Activated CD8-positive, alpha-beta memory T cell treated with anti-CD3 and anti-CD28 coated beads, Interleukin-2, amount 50 U/mL, for 4 hours (primary cell): Measurements from ENCODE around the gene COL4A2.
A peak's percentile ranks its signal among the peaks of the same experiment; 100 is the strongest.

Experiments used
- DNase-seq: peaks from one replicate; pipeline ENCODE4 v3.0.0-alpha.2; 2020

The COL4A2 gene

DNA sequence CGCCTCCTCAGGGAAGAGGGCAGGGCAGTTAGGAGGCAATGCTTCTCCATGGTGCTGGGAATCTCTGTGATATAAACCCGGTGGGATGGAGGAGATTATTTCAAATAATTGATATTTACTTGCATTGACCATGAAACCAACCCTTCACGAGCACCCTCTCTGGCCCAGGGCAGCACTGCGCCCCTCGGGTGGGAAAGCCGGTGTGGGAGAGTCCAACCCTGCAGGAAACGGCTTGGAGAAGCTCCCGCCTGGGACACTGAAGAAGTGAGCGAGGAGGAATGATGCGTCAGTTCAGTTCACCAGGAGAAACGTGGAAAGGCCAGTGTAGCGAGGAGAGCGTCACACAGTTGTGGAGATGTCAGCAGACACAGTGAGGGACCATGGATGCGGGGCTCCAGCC is 99.9 kb downstream of the COL4A2 start:
- no peak for DNase-seq

DNA sequence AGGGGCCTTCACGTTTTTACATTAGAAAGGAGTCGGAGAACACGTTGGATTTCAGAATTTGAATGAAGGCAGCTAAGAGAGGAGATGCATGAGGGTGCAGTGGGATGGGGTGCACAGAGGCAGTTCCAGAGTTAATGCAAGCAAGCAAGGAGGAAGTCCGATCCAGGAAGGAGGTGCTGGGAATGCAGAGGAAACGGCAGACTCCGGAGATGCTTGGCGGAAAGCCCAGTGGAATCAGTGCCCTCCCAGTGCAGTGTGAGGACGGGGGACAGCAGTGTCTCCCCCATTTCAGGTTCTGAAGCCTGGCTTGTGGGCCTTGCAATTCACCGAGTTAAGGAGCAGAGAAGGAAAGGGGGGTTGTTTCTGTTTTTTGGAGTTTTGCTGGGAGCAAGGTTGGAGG is 100.4 kb downstream of the COL4A2 start:
- DNase-seq = no peak

DNA sequence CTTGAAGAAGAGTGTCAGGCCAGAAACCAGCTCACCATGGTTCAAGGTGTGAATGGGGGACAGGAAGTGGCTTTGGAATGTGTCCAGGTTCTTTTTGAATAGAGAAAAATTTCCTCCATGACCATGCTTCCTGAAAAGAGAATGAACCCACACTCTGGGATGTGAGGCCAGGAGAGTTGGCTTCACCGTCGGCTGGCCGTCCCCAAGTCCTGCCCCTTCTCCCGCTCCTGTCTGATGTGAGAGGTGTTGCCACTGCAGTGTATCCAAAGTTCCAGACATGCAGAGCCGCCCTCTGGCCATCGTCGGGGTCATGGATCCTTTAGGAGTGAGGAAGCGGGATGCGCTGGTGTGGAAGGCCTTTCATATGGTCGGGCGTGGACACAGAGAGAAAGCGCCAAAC is 101.2 kb downstream of the COL4A2 start:
- DNase-seq = no peak

DNA sequence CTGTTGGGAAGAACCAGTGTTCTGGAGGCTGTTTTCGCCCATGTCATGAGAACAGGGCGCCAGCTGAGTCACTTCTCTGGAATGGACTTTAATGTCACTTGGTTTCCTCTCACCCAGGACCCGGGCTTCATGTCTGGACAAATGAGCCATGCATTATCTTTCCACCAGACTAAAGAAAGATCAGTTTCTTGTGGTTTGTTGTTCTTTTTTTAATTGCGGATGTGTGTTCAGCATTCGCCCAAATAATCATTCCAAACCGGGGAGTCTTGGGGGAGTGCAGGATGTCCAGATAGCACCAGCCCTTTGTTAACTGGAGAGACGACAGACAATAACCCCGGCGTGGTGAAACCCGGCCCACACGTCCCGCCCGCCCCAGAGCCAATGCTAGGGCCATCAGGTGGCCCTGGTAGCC is 102.5 kb downstream of the COL4A2 start:
- no peak for DNase-seq

DNA sequence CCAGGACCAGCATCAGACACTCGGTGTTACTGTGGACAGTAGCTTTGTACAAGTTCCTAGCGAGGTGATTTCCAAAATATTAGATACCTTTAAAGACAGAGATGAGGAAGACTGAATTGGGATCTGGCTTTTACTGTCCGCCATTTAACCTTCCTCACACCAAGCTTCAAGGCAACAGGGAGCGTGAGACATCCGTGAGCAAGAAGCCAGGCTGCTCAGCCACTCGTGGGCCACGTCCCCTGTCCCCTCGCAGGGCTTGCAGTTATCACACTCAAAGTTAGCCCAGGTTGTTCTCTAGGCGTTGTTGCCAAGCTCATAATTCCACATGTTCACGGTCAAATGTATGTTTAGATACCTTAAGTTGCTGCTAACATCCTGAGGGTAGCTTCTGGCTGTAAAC is 102.9 kb downstream of the COL4A2 start:
- no peak for DNase-seq

DNA sequence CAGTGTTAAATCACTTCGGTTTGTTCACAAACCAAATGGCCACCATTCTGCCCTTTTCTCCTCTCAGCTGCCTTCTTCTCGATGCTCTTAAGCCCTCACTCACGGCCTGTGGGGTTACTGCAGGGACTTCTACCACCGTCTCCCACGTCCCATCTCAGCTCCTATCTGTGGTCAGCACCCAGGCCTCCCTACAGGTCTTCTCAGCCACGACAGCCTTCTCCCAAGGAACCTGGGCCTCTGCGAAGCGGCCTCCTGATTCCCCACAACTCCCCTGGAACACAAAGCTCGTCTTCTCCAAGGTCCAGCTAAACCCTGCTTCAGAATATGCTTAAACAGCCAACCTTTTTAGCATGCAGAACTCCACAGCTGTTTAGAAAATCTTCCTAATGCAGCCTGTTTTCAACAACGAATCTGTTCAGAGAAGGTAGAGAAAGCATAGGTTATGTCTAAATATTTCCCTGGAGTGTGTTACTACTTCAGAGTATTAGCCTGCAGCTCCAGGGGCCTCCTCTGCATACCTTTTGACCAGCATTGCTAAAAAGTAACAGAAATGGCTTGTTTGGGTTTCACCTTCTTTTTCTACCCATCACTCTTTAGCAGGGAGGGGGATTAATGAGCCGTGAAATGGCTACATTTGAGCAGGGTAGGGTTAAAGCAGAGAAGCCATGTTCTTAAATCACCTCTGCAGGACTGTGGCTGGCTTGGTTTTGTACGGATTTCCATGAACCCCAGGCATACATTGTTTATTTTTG is 104.0 kb downstream of the COL4A2 start:
- no peak for DNase-seq

DNA sequence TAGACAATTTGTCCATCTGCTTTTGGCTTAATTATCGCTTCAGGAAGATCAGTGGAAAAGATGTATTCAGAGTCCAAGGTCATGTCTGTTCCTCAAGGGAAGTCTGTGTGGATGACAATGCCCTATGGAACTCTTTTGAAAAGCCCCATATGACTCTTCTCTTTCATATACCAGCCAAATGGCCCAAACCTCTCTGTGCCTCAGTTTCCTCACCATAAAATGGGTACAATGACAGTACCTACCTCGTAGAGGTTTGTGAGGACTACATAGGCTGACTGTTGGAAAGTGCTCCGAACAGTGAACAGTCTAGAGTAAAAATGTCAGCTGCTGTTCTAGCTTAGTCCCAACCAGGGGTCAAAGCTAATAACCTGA is 104.6 kb downstream of the COL4A2 start:
- no peak for DNase-seq

DNA sequence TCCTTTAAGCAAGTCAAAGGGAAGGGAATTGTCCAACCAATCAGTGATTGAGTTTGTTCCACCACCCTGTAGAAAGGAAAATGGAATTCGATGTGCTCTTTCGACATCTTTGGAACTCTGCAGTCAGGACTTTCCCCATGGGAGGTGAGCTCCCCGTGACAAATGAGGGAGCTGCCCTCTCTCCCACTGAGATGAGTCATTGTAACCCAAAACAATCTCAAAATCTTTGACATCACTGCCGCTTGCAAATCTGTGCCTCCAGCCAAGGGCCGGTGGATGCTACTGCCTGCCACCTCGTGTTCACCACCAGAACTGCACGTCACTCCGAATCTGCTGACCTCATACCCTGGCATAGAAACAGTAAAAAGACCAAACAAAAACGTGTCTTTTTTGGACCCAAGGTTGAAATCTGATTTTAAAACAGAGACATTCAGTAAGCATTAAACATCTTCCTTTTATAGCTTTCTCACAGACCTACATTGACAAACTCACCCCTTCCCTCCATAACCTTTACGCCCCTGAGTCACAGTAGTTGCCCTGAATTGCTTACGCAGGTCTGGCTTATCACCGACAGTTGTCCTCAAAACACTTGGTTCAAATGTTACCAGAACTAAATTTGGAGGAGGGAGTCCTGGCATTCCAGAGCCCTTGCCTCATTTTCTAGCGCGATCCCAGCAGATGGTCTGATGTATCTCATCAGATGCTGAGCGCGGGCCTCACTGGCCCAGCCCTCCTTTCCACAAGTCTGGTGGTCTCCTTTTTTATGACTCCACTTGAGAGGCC is 105.2 kb downstream of the COL4A2 start:
- DNase-seq = peak; percentile 53

DNA sequence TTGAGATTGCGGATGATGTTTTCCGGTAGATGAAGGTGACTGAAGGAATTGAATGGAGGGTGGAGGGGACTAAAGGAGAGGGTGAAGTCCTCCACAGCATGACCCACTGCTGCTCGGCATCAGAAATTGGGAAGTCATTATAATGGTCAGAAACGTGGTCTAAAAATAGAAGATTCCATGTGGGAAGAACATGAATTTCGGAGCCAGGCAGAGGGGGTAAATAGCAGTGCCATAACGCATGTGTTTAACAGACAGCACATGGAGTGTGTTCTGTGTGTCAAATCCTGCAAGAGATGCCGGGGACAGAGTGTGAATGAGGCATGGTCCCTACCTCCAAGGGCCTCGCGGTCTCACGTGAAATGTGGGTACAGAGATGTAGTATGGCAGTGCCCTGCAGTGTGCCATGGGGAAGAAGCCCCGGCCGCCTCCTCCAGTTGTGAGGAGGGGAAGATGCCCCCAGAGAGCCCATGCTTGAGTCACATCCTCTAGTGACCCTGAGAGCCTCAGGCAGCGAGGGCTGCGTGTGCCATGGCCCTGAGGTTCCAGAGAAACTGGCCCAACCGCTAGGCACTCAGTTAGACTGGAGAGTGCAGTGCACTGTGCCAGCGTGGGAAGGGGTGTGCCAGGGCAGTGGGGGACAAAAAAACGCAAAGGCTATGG is 106.1 kb downstream of the COL4A2 start:
- no peak for DNase-seq

DNA sequence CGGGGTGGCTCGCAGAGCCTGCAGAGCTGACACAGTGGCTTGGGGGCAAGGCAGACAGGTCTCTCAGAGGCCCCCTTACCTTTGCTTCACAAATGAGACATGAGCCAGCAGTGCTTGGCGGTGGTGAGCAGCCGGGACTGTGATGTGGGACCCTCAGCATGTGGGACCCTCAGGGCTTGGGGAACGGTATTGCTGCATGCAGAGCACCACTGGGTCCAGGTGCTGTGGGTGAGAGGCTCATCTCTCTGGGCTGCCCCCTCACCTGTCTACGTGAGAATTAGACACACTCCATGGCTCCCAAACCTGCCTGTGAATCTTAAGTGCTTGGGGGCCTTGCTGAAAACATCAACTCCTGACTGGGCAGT is 106.6 kb downstream of the COL4A2 start:
- no peak for DNase-seq

DNA sequence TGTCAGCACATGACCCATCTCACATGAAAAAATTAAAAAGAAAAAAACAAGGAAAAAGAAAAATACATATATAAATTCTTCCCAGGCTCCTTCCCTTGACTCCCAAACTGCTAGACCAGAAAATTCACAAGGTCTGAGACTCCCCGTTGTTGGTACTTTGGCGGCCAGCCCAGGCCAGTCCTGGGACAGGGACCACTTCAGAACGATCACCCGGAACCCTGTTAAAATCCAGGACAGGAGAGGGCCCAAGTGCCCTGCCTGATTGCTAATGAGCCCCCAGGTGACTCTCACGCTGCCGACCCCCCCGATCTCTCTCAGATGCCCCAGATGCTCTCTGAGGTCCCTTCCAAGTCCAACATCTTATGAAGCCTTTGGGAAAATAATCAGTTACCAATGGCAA is 107.2 kb downstream of the COL4A2 start:
- no peak for DNase-seq

DNA sequence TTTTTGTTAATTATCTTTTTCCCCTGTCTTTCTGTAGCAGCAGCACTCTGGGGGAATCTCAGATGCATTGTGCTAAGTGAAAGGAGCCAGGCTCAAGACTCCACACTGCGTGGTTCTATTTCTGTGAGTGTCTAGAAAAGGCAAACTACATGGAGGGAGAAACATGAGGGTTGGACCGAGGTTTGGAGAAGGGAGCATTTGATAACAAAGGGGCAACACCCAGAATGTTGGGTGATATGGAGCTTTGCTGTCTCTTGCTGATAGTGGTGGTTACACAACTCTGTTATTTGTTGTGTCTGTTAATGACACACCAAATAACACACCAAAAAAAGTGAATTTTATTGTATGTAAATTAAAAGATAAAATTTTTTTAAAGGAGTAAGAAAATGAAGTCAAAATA is 107.8 kb downstream of the COL4A2 start:
- no peak for DNase-seq

DNA sequence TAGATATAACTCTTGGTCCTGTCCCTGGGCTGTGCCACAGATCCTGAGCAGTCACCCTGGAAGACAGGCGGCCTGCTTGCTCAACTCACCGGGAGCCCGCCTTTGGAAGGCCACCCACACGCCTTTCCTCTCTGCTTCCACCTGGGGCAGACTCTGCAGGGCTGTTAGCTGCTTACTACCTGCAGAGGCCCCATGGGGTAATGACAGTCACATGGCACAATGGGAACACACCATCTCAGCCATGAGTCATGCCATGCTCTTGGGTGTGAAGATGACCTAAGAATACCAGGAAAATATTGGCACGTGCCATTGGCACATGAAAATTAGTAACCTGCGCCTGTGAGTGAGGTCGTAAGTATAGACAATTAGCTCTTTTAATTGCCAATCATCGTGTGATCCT is 108.6 kb downstream of the COL4A2 start:
- no peak for DNase-seq

DNA sequence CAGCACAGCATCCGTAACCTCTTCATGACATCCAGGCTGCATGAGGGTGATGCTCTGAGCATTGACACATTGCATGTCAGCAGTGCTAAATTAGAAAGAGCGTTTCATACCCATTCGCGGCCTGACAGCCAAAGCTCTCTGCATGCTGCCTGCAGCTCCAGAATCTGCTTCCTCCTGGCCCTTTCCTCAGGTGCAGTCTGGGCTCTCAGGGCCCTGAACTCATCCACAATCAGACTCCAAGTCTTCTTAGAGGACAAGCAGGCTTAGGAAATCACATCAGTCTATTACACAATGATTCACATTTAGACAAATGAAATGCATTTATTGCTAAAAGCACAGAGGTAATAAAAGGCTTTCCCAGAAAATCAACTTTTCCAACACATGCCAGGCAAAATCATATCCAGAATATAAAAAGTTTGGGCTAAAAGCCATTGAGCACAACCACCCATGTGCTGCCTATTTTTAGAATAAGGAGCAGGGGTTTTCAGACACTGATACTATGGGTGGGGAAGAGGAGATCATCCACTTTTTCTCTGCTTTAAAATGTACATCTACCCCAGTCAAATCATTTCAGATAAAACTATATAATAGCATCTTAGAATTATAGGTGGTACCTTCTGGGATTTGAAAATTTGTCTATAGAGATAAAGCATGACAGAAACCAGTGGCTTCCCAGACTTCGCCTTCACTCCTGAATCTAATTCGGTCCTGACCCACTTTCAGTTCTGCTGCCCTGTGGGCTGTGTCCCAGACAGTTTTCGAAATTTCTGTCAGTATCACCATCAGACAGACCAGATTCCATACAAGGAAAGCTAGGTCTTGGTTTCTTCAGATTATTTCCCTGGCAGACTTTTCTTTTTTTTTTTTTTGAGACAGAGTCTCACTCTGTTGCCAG is 109.3 kb downstream of the COL4A2 start:
- no peak for DNase-seq

DNA sequence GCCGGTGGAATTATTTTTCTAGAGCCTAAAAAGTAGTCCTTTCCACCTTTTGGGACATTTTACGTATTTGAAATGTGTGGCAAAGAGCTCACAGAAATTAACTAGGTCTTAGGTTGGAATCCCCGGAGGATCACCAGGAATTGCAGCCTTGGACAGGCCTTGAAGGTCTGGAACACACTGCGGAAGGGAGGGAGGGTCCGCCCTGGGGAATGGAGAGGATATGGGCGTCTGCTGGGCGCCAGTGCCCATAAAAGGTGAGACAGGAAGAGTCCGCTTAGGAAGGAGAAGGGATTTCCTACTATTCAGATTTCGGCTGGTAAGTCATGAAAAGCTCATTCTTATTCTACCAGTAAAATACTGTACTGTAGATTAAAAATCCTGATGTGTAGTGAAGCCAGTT is 111.9 kb downstream of the COL4A2 start:
- DNase-seq = no peak

DNA sequence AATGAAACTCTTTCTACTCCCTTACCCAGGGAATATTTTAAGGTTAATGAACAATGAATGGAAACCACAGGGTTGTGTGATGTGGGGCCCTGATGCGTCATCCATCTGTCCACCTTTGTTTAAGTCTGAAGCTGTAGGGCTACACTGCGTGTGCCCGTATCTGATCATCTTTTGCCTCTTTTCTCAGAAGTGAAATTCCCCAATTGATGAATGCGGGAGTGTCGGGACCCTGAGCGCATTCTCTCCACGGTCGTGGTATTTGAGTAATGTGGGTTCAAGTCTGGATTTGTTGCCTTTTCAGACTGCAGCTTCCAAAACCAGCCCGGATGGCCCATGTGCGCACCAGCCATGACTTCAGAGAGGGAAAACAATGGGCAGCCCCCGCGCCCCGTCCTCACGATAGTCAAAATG is 112.3 kb downstream of the COL4A2 start:
- DNase-seq = no peak

DNA sequence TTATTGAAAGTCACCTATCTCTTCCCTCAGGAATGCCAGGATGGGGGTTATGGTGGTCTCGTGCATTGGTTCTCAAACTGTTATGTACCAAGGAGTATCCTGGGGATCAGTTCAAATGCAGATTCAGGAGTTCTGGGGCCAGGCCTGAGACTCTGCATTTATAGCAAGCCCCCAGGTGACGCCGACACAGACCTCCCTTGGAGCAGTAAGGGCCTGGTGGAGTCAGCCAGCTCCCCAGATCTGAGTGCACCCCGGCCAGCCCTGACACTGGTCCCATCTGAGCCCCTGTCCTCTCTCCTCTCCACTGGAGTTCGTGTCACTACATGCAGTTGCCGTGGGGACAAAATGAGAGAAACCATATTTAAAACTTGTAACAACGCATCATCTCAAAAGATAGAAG is 112.9 kb downstream of the COL4A2 start:
- DNase-seq = no peak

DNA sequence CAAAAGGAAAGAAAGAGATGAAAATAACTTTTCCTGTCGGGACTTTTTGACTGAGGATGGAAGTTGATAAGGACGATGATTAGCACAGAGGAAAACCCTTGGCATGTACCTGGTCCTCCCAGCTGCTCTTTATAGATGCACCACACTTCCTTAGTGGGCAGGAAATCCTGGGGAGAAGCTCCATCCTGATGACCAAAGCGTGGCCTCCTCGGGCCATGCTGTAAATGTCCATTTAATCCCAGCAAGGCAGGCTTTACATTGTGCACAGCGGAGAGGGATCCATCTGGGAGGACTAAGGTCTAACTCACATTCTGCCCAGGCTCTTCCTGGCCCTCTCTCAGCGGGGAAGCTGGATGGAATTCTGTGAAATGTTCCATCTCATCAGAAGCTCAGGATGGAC is 113.5 kb downstream of the COL4A2 start:
- no peak for DNase-seq

DNA sequence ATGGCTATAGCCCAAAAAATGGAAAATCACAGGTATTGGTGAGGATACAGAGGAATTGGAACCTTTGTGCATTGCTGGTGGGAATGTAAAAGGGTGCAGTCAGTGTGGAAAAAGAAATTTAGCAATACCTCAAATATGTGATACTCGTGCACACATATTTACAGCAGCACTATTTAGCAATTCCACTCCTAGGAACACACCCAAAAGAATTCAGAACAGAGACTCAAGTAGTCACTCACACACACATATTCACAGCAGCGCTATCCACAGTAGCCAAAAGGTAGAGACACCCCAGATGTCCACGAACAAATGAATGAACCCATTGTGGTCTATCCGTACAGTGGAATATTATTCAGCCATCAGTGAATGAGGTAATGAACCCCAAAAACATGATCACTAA is 114.0 kb downstream of the COL4A2 start:
- DNase-seq = no peak

DNA sequence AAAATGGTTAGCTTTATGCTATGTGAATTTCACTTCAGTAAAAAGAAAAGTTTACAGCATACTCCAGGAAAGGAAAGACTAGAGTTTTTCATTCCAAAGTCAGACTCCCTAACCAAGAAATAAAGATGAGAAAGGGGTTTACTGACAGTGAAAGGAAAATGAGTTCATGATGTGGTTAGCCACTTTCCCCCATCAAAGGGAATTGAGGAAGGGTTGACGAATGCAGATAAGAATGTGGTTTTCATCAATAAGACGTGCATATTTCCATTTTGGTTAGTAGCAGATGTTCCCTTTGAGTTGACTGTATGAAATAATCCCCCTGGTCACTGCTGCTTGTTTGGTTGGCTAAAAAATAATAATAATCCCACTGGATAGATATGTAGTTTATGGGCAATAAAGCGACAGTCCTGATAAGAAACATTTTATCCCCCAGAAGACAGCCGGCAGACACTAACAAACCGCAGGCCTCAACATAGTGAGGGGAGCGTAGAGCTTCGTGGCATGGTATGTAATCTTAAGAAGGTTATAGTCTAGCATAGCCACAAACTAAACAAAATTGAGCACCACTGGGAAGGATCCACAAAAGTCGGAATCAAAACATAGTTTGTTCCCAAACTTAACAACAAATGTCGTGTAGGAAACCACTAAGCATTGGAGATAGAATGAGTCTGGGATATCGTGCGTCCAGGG is 114.8 kb downstream of the COL4A2 start:
- DNase-seq = no peak

DNA sequence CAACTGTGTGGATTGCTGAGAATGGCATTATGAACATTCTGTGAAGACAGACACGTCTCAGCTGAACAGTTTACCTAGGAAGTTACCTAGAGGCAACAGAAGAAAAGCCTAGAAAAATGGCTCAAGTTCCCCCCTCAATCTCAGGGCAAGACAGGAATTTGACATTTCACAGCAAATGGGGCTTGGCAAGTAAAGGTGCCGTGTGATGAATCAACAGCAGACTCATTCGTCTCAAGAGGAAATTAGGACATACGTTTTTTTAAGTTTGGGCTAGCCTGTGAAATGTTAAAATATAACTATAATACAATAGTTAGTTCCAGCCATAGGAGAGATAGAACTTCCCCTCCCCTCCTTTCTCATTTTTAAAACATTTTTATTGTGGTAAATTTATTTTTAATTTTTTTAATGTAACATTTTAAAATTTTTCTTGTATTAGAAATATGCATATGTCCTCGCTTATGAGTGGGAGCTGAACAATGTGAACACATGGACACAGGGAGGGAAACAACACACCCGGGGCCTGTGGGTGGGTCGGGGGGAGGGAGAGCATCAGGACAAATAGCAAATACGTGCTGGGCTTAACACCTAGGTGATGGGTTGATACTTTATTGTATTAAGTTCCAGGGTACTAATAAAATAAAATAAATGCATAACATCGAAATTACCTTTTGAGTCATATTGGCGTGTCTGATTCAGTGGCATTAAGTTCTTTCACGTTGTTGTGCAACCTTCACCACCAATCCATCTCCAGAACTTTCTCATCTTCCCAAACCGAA is 116.0 kb downstream of the COL4A2 start:
- no peak for DNase-seq
